ENCODE data around the gene GPC1. TPM values are rescaled to one million over a fixed set of nuclear protein-coding genes. Genes with fewer than 3 reads are reported as not detected.
A peak's percentile ranks its signal among the peaks of the same experiment; 100 is the strongest.

Gene GPC1
- total RNA-seq, 1 donor from 2014 or later = 88.0 TPM

- no peak for DNase-seq (ENCODE audit: low spot score in 2 of 2, unreplicated experiment in 2 of 2)
- Mint-ChIP-seq H3K27ac (no peak overlapping the region), H3K9me3 (no peaks in the 10 kb centered on the region), H3K4me1 (peaks cover 9% of the 10 kb centered on the region), H3K36me3 (no peaks in the 10 kb centered on the region), H3K4me3 (no peak overlapping the region), H3K27me3 (ENCODE audit: low read depth) (no peaks in the 10 kb centered on the region)
- no peak for TF ChIP-seq CTCF (IDR thresholded peaks at IDR 0.05; ENCODE audit: unreplicated experiment)
Observed at GRCh38 chr2:240395896-240396622, 39.4 kb upstream of the GPC1 start.

- TF ChIP-seq CTCF (IDR thresholded peaks at IDR 0.05; ENCODE audit: unreplicated experiment) = no peak
- no peaks in the 10 kb centered on the region for H3K9me3 Mint-ChIP-seq
- DNase-seq (ENCODE audit: low spot score in 2 of 2, unreplicated experiment in 2 of 2) = no peak
- H3K36me3 Mint-ChIP-seq = no peaks in the 10 kb centered on the region
- H3K27ac Mint-ChIP-seq = no peak overlapping the region
- peaks cover 9% of the 10 kb centered on the region for H3K4me1 Mint-ChIP-seq
- no peak overlapping the region for H3K4me3 Mint-ChIP-seq
- H3K27me3 Mint-ChIP-seq (ENCODE audit: low read depth) = no peaks in the 10 kb centered on the region
Observed at GRCh38 chr2:240396623-240397541, 38.6 kb upstream of the GPC1 start.

GRCh38 chr2:240397542-240397916, 37.9 kb upstream of the GPC1 start:
- TF ChIP-seq CTCF (IDR thresholded peaks at IDR 0.05; ENCODE audit: unreplicated experiment) = no peak
- H3K27me3 Mint-ChIP-seq (ENCODE audit: low read depth) = no peaks in the 10 kb centered on the region
- H3K27ac Mint-ChIP-seq = no peak overlapping the region
- no peaks in the 10 kb centered on the region for H3K9me3 Mint-ChIP-seq
- no peak overlapping the region for H3K4me3 Mint-ChIP-seq
- DNase-seq (ENCODE audit: low spot score in 2 of 2, unreplicated experiment in 2 of 2) = no peak
- H3K36me3 Mint-ChIP-seq = no peaks in the 10 kb centered on the region
- peaks cover 8% of the 10 kb centered on the region for H3K4me1 Mint-ChIP-seq

- no peaks in the 10 kb centered on the region for H3K9me3 Mint-ChIP-seq
- H3K27ac Mint-ChIP-seq = peak overlapping the region; percentile 50
- DNase-seq (ENCODE audit: low spot score in 2 of 2, unreplicated experiment in 2 of 2) = no peak
- no peaks in the 10 kb centered on the region for H3K36me3 Mint-ChIP-seq
- TF ChIP-seq CTCF (IDR thresholded peaks at IDR 0.05; ENCODE audit: unreplicated experiment) = no peak
- no peak overlapping the region for H3K4me3 Mint-ChIP-seq
- H3K4me1 Mint-ChIP-seq = peaks cover 6% of the 10 kb centered on the region
- no peaks in the 10 kb centered on the region for H3K27me3 Mint-ChIP-seq (ENCODE audit: low read depth)
Observed at GRCh38 chr2:240397924-240398645, 37.4 kb upstream of the GPC1 start.

- Mint-ChIP-seq H3K4me1 (peaks cover 11% of the 10 kb centered on the region), H3K36me3 (no peaks in the 10 kb centered on the region), H3K9me3 (no peaks in the 10 kb centered on the region), H3K27ac (no peak overlapping the region), H3K27me3 (ENCODE audit: low read depth) (no peaks in the 10 kb centered on the region), H3K4me3 (no peak overlapping the region)
- TF ChIP-seq CTCF (IDR thresholded peaks at IDR 0.05; ENCODE audit: unreplicated experiment) = no peak
- DNase-seq (ENCODE audit: low spot score in 2 of 2, unreplicated experiment in 2 of 2) = no peak
Observed at GRCh38 chr2:240398661-240399267, 36.7 kb upstream of the GPC1 start.

All from mesothelial cell of epicardium (in vitro differentiated cells).